HFFc6 (cell line): Measurements from ENCODE around the gene TOMM34. TPM values are rescaled to one million over a fixed set of nuclear protein-coding genes. Genes with fewer than 3 reads are reported as not detected.

Experiments used
- DNase-seq: peaks from one replicate; pipeline ENCODE4 v3.0.0-alpha.2; 2018
- H3K27ac Mint-ChIP-seq: 2 replicates; pipeline ENCODE4 v1.8.0; 2020; ENCODE audit warnings: mild to moderate bottlenecking, mixed read lengths
- H3K27me3 Mint-ChIP-seq: 2 replicates; pipeline ENCODE4 v1.8.0; 2021; ENCODE audit warnings: mild to moderate bottlenecking, moderate library complexity, mixed read lengths; ENCODE audit not compliant: insufficient read depth
- H3K36me3 Mint-ChIP-seq: 2 replicates; pipeline ENCODE4 v1.8.0; 2021; ENCODE audit warnings: low read depth, mixed read lengths
- H3K4me1 Mint-ChIP-seq: 2 replicates; pipeline ENCODE4 v1.8.0; 2020; ENCODE audit warnings: low read depth, mixed read lengths
- H3K4me3 Mint-ChIP-seq: 2 replicates; pipeline ENCODE4 v1.8.0; 2020; ENCODE audit warnings: mild to moderate bottlenecking, moderate library complexity, mixed read lengths
- H3K9me3 Mint-ChIP-seq: 2 replicates; pipeline ENCODE4 v1.8.0; 2020; ENCODE audit warnings: mild to moderate bottlenecking, mixed read lengths
- total RNA-seq, 6 experiments: library from RNA; stranded (reverse); fragmentation: NEBNext Ultra II Directional; extraction: Animal tissue kit (Norgen Biotek cat#: 25700); gene quantifications; 2 replicates in 1 of 6; 3 replicates in 5 of 6; pipeline ENCODE4 v1.2.3, GENCODE V29; 2021
- TF ChIP-seq, protein P1 (sequence below): fragments of 200-600 bp; sonication (generic); IDR thresholded peaks from 2 replicates; pipeline ENCODE4 v1.5.0; 2021; ENCODE audit warnings: antibody characterized with exemption, mild to moderate bottlenecking

Gene TOMM34
- total RNA-seq, 6 experiments from 2014 or later = 88.5 to 96.5 (median 93.0) TPM

GRCh38 chr20:44942264-44942973 lies 17.8 kb downstream of the TOMM34 start:
- Mint-ChIP-seq H3K27me3 (no peaks in the 10 kb centered on the region; the same call in 1 of the 2 replicates), H3K4me3 (no peak overlapping the region), H3K27ac (0 out of 2 replicates have a peak overlapping the region, but pooled peaks have one; percentile 47), H3K4me1 (peaks cover 17% of the 10 kb centered on the region), H3K9me3 (no peaks in the 10 kb centered on the region), H3K36me3 (peaks cover 38% of the 10 kb centered on the region)
- DNase-seq = no peak
- TF ChIP-seq, protein P1, sequence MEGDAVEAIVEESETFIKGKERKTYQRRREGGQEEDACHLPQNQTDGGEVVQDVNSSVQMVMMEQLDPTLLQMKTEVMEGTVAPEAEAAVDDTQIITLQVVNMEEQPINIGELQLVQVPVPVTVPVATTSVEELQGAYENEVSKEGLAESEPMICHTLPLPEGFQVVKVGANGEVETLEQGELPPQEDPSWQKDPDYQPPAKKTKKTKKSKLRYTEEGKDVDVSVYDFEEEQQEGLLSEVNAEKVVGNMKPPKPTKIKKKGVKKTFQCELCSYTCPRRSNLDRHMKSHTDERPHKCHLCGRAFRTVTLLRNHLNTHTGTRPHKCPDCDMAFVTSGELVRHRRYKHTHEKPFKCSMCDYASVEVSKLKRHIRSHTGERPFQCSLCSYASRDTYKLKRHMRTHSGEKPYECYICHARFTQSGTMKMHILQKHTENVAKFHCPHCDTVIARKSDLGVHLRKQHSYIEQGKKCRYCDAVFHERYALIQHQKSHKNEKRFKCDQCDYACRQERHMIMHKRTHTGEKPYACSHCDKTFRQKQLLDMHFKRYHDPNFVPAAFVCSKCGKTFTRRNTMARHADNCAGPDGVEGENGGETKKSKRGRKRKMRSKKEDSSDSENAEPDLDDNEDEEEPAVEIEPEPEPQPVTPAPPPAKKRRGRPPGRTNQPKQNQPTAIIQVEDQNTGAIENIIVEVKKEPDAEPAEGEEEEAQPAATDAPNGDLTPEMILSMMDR = peak; percentile 35; the same call in 1 of the 2 replicates

GRCh38 chr20:44941120-44941691 lies 19.0 kb downstream of the TOMM34 start:
- Mint-ChIP-seq H3K4me3 (no peak overlapping the region), H3K36me3 (peaks cover 35% of the 10 kb centered on the region), H3K27ac (peak overlapping the region; percentile 47), H3K9me3 (no peaks in the 10 kb centered on the region), H3K4me1 (peaks cover 17% of the 10 kb centered on the region), H3K27me3 (no peaks in the 10 kb centered on the region; the same call in 1 of the 2 replicates)
- no peak for DNase-seq
- TF ChIP-seq, protein P1 = no peak

DNA sequence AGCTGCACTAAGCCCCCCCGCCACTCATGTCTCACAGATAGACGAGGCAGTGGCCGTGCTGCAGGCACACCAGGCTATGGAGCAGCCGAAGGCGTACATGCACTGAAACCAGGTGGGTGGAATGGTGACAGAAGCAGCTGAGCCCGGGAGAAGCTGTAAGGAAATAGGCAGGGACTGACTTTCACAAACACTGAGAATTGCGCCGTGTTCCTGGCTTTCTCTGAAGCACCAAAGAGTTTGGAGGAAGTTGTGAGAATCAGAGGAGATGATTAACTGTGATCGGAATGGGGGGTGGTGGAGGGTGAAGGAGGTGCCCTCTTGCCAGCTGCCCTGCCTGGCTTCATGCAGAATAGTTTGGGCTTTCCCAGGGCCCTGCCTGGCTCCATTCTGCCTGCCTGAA lies 21.6 kb downstream of the TOMM34 start:
- Mint-ChIP-seq H3K36me3 (peaks cover 27% of the 10 kb centered on the region), H3K27me3 (no peaks in the 10 kb centered on the region; the same call in 1 of the 2 replicates), H3K27ac (peak overlapping the region; percentile 45), H3K4me1 (peaks cover 17% of the 10 kb centered on the region), H3K4me3 (no peak overlapping the region), H3K9me3 (no peaks in the 10 kb centered on the region)
- DNase-seq = no peak
- TF ChIP-seq, protein P1 = no peak

DNA sequence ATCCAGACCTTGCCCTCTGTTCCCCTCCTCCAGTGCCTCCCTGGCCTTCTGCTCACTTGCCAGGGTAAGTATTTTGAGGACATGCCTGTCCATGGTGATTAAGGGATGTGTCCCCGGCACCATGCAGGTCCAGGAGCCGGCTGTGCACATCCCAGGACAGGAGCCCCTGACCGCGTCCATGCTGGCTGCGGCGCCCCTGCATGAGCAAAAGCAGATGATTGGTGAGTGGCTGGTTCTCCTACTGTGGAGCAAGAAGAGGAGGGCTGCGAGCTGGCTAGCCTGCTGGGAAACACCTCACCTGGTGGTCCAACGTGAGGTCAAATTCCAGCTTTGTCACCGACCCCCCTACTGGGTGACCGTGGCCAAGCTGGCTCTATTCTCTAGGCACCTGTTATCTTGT lies 23.7 kb downstream of the TOMM34 start:
- Mint-ChIP-seq H3K36me3 (peaks cover 19% of the 10 kb centered on the region), H3K27me3 (no peaks in the 10 kb centered on the region), H3K4me1 (peaks cover 17% of the 10 kb centered on the region), H3K9me3 (no peaks in the 10 kb centered on the region), H3K27ac (no peak overlapping the region), H3K4me3 (no peak overlapping the region)
- DNase-seq = no peak
- TF ChIP-seq, protein P1 = no peak

DNA sequence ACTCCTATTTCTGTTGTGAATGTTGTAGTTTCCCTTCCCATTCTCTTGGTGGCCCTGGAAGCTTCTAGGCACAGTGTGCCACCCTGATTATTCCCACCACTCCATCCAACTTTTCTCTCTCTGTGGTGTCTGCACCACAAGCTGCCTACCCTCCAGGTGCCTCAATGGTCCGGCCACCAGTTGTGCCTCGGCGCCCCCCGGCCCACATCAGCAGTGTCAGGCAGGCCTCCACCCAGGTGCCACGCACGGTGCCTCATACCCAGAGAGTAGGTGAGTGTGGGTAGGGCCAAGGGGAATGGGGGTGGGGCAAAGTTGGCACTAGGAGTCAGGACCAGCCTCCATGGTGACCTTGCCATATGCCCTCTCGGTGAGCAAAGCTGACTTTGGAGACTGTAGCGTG lies 27.3 kb downstream of the TOMM34 start:
- H3K9me3 Mint-ChIP-seq = no peaks in the 10 kb centered on the region
- H3K27ac Mint-ChIP-seq = no peak overlapping the region
- TF ChIP-seq, protein P1 = no peak
- H3K36me3 Mint-ChIP-seq = peaks cover 11% of the 10 kb centered on the region; the same call in 1 of the 2 replicates
- no peak for DNase-seq
- H3K4me1 Mint-ChIP-seq = no peaks in the 10 kb centered on the region; the same call in 1 of the 2 replicates
- H3K4me3 Mint-ChIP-seq = no peak overlapping the region
- H3K27me3 Mint-ChIP-seq = no peaks in the 10 kb centered on the region
